Measurements from ENCODE around the gene FES. TPM values are rescaled to one million over a fixed set of nuclear protein-coding genes. Genes with fewer than 3 reads are reported as not detected.
"Not testable (repeated sequence)": the region's sequence is repeated elsewhere in the genome, so short reads cannot be mapped to it uniquely, and the experiment has no call there.

Gene FES
- total and polyA plus RNA-seq, 4 experiments from 2014 or later, result 2.3 to 3.0 TPM; not detected in 2

- no peaks in the 10 kb centered on the region for H3K27me3 Mint-ChIP-seq
- H3K36me3 Mint-ChIP-seq, result peaks cover 0 to 13% of the 10 kb centered on the region in 2 donors
- H3K4me3 Mint-ChIP-seq, result peak overlapping the region; percentile 84 to 96 (median 88)
- POLR2A ChIA-PET (ENCODE audit: partially characterized antibody), result interaction anchor here (0.6 to 2.2 kb wide), 17 partner anchors 11 to 637 kb away, joined by 3 to 15 read pairs (median 4); partner anchors contain the start of genes BLM, CIB1, FES and GDPGP1
- H3K27ac Mint-ChIP-seq, result peak overlapping the region; percentile 92 to 98 (median 94)
- no peaks in the 10 kb centered on the region for H3K9me3 Mint-ChIP-seq
- peak overlapping the region; percentile 42 to 57 for H3K4me3 ChIP-seq (ENCODE audit: low read length in 2 of 2)
- CTCF ChIA-PET (ENCODE audit: partially characterized antibody), result interaction anchor here (1.0 to 1.7 kb wide), 5 partner anchors 14 to 223 kb away, joined by 3 to 4 read pairs (median 3); partner anchors contain the start of genes HDDC3 and UNC45A
- H3K4me1 Mint-ChIP-seq, result peaks cover 23 to 65% (median 40%) of the 10 kb centered on the region in 4 donors
- peak in 4 of 5 donors; percentile 25 to 57 (median 41) for DNase-seq
- H3K27me3 ChIP-seq (ENCODE audit: insufficient read depth, low read length), result no peaks in the 10 kb centered on the region
- intact Hi-C loops (cut with micrococcal nuclease), result loop anchor here (2.0 kb wide), 2 partner anchors 14 to 154 kb away; partner anchors contain the start of gene BLM
- H3K9me3 ChIP-seq (ENCODE audit: control insufficient read depth in 1 of 2, low read length in 2 of 2), result no peaks in the 10 kb centered on the region
- H3K4me1 ChIP-seq (ENCODE audit: insufficient read depth, low read length), result peaks cover 46% of the 10 kb centered on the region
- peak overlapping the region; percentile 68 for H3K27ac ChIP-seq (ENCODE audit: low read depth, low read length)
- peaks cover under 1% of the 10 kb centered on the region for H3K36me3 ChIP-seq (ENCODE audit: insufficient read depth, low read length)
Measured at GRCh38 chr15:90871139-90871715, 13.1 kb upstream of the FES start.

DNA sequence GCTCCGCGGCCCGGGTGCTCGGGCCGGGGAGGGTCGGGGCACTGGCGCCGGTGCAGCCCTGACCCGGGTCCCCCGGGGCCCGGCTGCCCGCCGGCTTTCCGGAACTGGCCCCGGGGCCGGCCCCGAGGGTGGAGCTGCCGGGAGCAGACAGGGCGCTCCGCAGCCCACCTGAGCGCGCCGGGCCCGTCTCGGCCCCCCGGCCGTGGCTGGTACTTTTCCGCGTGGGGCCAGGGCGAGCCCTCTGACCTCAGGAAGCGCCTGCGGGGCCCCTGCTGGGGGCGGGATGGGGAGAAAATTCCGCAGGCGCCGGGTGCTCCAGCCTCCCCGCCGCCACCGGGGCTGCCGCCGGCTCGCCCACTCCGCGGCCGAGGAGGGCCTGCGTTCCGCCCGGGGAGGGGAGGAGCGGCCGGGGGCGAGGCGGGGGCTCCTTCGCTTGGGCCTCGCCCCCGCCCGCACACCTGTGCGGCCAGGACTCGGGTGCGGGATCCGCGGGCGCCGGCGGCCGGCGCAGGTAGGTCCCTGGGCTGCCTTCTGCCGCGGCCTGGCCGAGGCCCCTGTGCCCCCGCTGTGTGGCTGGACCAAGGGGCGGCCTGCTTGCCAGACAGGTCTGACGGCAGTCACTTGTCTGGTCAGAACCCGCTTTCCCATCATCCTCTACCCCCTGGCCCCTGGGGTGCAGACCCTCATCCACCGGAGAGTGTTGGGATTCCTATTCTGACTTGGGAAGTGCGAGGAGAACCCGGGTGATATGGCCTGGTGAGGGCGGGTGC lies 12.4 kb upstream of the FES start:
- peaks cover 0 to 20% of the 10 kb centered on the region in 2 donors for H3K36me3 Mint-ChIP-seq

GRCh38 chr15:90872486-90873184 lies 11.7 kb upstream of the FES start:
- POLR2A ChIA-PET (ENCODE audit: partially characterized antibody), result interaction anchor here (1.5 to 2.0 kb wide), 3 partner anchors 30 to 156 kb away, joined by 4 to 12 read pairs (median 12); partner anchors contain the start of genes BLM, MAN2A2 and RCCD1
- peak overlapping the region; percentile 86 to 89 (median 88) for H3K4me3 Mint-ChIP-seq
- H3K36me3 Mint-ChIP-seq, result peaks cover 2 to 26% of the 10 kb centered on the region in 2 donors

More for the DNA sequence above, 12.4 kb upstream of the FES start:
- DNase-seq, result no peak
- ChIA-PET CTCF (ENCODE audit: partially characterized antibody) (interaction anchor here (1.0 to 1.7 kb wide), 3 partner anchors 14 to 224 kb away, joined by 3 to 4 read pairs (median 4); partner anchors contain the start of gene HDDC3), POLR2A (ENCODE audit: partially characterized antibody) (interaction anchor here (0.6 to 2.2 kb wide), 17 partner anchors 10 to 638 kb away, joined by 3 to 15 read pairs (median 4); partner anchors contain the start of genes BLM, CIB1, FES and GDPGP1)
- H3K9me3 Mint-ChIP-seq, result no peaks in the 10 kb centered on the region
- Histone ChIP-seq H3K9me3 (ENCODE audit: control insufficient read depth in 1 of 2, low read length in 2 of 2) (no peaks in the 10 kb centered on the region), H3K27me3 (ENCODE audit: insufficient read depth, low read length) (no peaks in the 10 kb centered on the region), H3K27ac (ENCODE audit: low read depth, low read length) (peak overlapping the region; percentile 60), H3K36me3 (ENCODE audit: insufficient read depth, low read length) (peaks cover 7% of the 10 kb centered on the region), H3K4me1 (ENCODE audit: insufficient read depth, low read length) (peaks cover 46% of the 10 kb centered on the region), H3K4me3 (ENCODE audit: low read length in 2 of 2) (peak overlapping the region; percentile 57 to 88)
- peak overlapping the region; percentile 80 to 94 (median 92) for H3K27ac Mint-ChIP-seq
- peaks cover 23 to 59% (median 40%) of the 10 kb centered on the region in 4 donors for H3K4me1 Mint-ChIP-seq
- H3K27me3 Mint-ChIP-seq, result no peaks in the 10 kb centered on the region
- intact Hi-C loops (cut with micrococcal nuclease), result loop anchor here (2.0 kb wide), 2 partner anchors 15 to 155 kb away; partner anchors contain the start of gene BLM
- H3K4me3 Mint-ChIP-seq, result peak overlapping the region; percentile 86 to 89 (median 88)

GRCh38 chr15:90873488-90873997 lies 10.8 kb upstream of the FES start:
- H3K9me3 ChIP-seq (ENCODE audit: control insufficient read depth in 1 of 2, low read length in 2 of 2), result no peaks in the 10 kb centered on the region
- peaks cover 23 to 51% (median 39%) of the 10 kb centered on the region in 4 donors for H3K4me1 Mint-ChIP-seq
- H3K27ac Mint-ChIP-seq, result peak overlapping the region; percentile 22 to 94 (median 92)
- H3K4me3 ChIP-seq (ENCODE audit: low read length in 2 of 2), result no peak overlapping the region
- H3K27ac ChIP-seq (ENCODE audit: low read depth, low read length), result peak overlapping the region; percentile 60
- H3K36me3 Mint-ChIP-seq, result peaks cover 11 to 35% of the 10 kb centered on the region in 2 donors
- no peak for DNase-seq
- intact Hi-C loops (cut with micrococcal nuclease), result no loop called here
- peaks cover 21% of the 10 kb centered on the region for H3K36me3 ChIP-seq (ENCODE audit: insufficient read depth, low read length)
- no peaks in the 10 kb centered on the region for H3K9me3 Mint-ChIP-seq
- CTCF ChIA-PET (ENCODE audit: partially characterized antibody), result interaction anchor here (1.3 to 2.6 kb wide), 2 partner anchors 12 to 52 kb away, joined by 3 to 19 read pairs; no protein-coding TSS in a partner anchor
- H3K27me3 Mint-ChIP-seq, result no peaks in the 10 kb centered on the region
- POLR2A ChIA-PET (ENCODE audit: partially characterized antibody), result interaction anchor here (0.9 to 2.0 kb wide), 3 partner anchors 8 to 157 kb away, joined by 3 to 12 read pairs (median 12); partner anchors contain the start of genes BLM and MAN2A2
- peaks cover 46% of the 10 kb centered on the region for H3K4me1 ChIP-seq (ENCODE audit: insufficient read depth, low read length)
- H3K4me3 Mint-ChIP-seq, result peak overlapping the region; percentile 86 to 89 (median 88)
- H3K27me3 ChIP-seq (ENCODE audit: insufficient read depth, low read length), result no peaks in the 10 kb centered on the region

More at GRCh38 chr15:90872486-90873184, 11.7 kb upstream of the FES start:
- intact Hi-C loops (cut with micrococcal nuclease), result no loop called here
- peak overlapping the region; percentile 57 to 88 for H3K4me3 ChIP-seq (ENCODE audit: low read length in 2 of 2)
- Mint-ChIP-seq H3K9me3 (no peaks in the 10 kb centered on the region), H3K4me1 (peaks cover 23 to 59% (median 40%) of the 10 kb centered on the region in 4 donors), H3K27ac (peak overlapping the region; percentile 80 to 94 (median 92)), H3K27me3 (no peaks in the 10 kb centered on the region)
- peaks cover 14% of the 10 kb centered on the region for H3K36me3 ChIP-seq (ENCODE audit: insufficient read depth, low read length)
- CTCF ChIA-PET (ENCODE audit: partially characterized antibody), result interaction anchor here (0.5 to 2.6 kb wide), 2 partner anchors 11 to 13 kb away, joined by 6 to 19 read pairs; no protein-coding TSS in a partner anchor
- no peaks in the 10 kb centered on the region for H3K27me3 ChIP-seq (ENCODE audit: insufficient read depth, low read length)
- peaks cover 46% of the 10 kb centered on the region for H3K4me1 ChIP-seq (ENCODE audit: insufficient read depth, low read length)
- peak overlapping the region; percentile 60 for H3K27ac ChIP-seq (ENCODE audit: low read depth, low read length)
- peak in 1 of 5 donors; percentile 57 for DNase-seq
- H3K9me3 ChIP-seq (ENCODE audit: control insufficient read depth in 1 of 2, low read length in 2 of 2), result no peaks in the 10 kb centered on the region

GRCh38 chr15:90873998-90874605 lies 10.2 kb upstream of the FES start:
- Mint-ChIP-seq H3K36me3 (peaks cover 13 to 41% of the 10 kb centered on the region in 2 donors), H3K4me3 (peak overlapping the region; percentile 8 to 89 (median 87)), H3K4me1 (peaks cover 22 to 46% (median 37%) of the 10 kb centered on the region in 4 donors), H3K27ac (peak overlapping the region in 5 of 7 donors; percentile 37 to 94 (median 57)), H3K27me3 (no peaks in the 10 kb centered on the region), H3K9me3 (no peaks in the 10 kb centered on the region)
- Histone ChIP-seq H3K27ac (ENCODE audit: low read depth, low read length) (no peak overlapping the region), H3K9me3 (ENCODE audit: control insufficient read depth in 1 of 2, low read length in 2 of 2) (no peaks in the 10 kb centered on the region), H3K27me3 (ENCODE audit: insufficient read depth, low read length) (no peaks in the 10 kb centered on the region), H3K4me3 (ENCODE audit: low read length in 2 of 2) (no peak overlapping the region), H3K36me3 (ENCODE audit: insufficient read depth, low read length) (peaks cover 27% of the 10 kb centered on the region), H3K4me1 (ENCODE audit: insufficient read depth, low read length) (peaks cover 44% of the 10 kb centered on the region)
- intact Hi-C loops (cut with micrococcal nuclease), result no loop called here
- POLR2A ChIA-PET (ENCODE audit: partially characterized antibody), result interaction anchor here (0.9 to 2.0 kb wide), 3 partner anchors 8 to 157 kb away, joined by 3 to 12 read pairs (median 12); partner anchors contain the start of genes BLM and MAN2A2
- CTCF ChIA-PET (ENCODE audit: partially characterized antibody), result interaction anchor here (1.3 to 2.6 kb wide), 2 partner anchors 12 to 52 kb away, joined by 3 to 19 read pairs; no protein-coding TSS in a partner anchor
- no peak for DNase-seq

DNA sequence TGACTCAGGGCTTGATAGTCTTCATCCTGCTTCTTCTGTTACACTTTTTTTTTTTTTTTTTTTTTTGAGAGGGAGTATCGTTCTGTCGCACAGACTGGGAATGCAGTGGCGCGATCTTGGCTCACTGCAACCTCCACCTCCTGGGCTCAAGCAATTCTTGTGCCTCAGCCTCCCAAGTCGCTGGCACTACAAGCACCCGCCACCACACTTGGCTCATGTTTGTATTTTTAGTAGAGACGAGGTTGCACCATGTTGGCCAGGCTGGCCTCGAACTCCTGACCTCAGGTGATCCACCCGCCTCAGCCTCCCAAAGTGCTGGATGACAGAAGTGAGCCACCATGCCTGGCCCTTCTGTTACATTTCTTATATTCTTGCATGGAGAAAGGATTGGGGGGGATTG lies 9.3 kb upstream of the FES start:
- H3K4me3 Mint-ChIP-seq; intact Hi-C loops (cut with micrococcal nuclease); H3K4me3 ChIP-seq (ENCODE audit: low read length in 2 of 2); H3K9me3 Mint-ChIP-seq; POLR2A ChIA-PET (ENCODE audit: partially characterized antibody); DNase-seq; H3K27me3 Mint-ChIP-seq; H3K27me3 ChIP-seq (ENCODE audit: insufficient read depth, low read length); H3K9me3 ChIP-seq (ENCODE audit: control insufficient read depth in 1 of 2, low read length in 2 of 2); H3K27ac ChIP-seq (ENCODE audit: low read depth, low read length): not testable (repeated sequence)
- H3K4me1 Mint-ChIP-seq, result peaks cover 17 to 37% (median 30%) of the 10 kb centered on the region in 4 donors
- Histone ChIP-seq H3K4me1 (ENCODE audit: insufficient read depth, low read length) (peaks cover 35% of the 10 kb centered on the region), H3K36me3 (ENCODE audit: insufficient read depth, low read length) (peaks cover 33% of the 10 kb centered on the region)
- CTCF ChIA-PET (ENCODE audit: partially characterized antibody), result interaction anchor here (1.3 to 2.6 kb wide), 3 partner anchors 11 to 53 kb away, joined by 3 to 19 read pairs (median 8); no protein-coding TSS in a partner anchor
- H3K27ac Mint-ChIP-seq, result peak overlapping the region in 3 of 7 donors; percentile 17 to 94 (median 80)
- H3K36me3 Mint-ChIP-seq, result peaks cover 16 to 48% of the 10 kb centered on the region in 2 donors

All from CD4-positive, alpha-beta memory T cell (primary cell).